Mucosa of descending colon (tissue), 3 donors: ENCODE results near the gene ZNF366. TPM values are rescaled to one million over a fixed set of nuclear protein-coding genes. Genes with fewer than 3 reads are reported as not detected.

Source experiments
- ATAC-seq: fragments of 200-7000 bp; cut with Tn5 transposase; one replicate; pipeline ENCODE4 v1.9.1; 2020; ENCODE audit warnings: mild to moderate bottlenecking, moderate library complexity
- DNase-seq, 3 donors: peaks; one replicate each; pipeline ENCODE4 v3.0.0-alpha.2; 2020
- H3K36me3 ChIP-seq: fragments of 200-600 bp; one replicate; pipeline ENCODE4 v1.8.0; 2021; ENCODE audit warnings: low read depth, mild to moderate bottlenecking
- H3K4me1 ChIP-seq: fragments of 200-600 bp; one replicate; pipeline ENCODE4 v1.8.0; 2021; ENCODE audit warnings: low read depth, mild to moderate bottlenecking
- H3K4me3 ChIP-seq: fragments of 200-600 bp; one replicate; pipeline ENCODE4 v1.8.0; 2021; ENCODE audit warnings: mild to moderate bottlenecking
- H3K9me3 ChIP-seq: fragments of 200-600 bp; one replicate; pipeline ENCODE4 v1.8.0; 2021; ENCODE audit warnings: mild to moderate bottlenecking
- CTCF ChIP-seq: fragments of 200-600 bp; IDR thresholded peaks from one replicate; pipeline ENCODE4 v1.8.0; 2022; ENCODE audit warnings: antibody characterized with exemption, mild to moderate bottlenecking
- intact Hi-C, 2 donors: fragments of 100-400 bp; cut with DNase I in 1 of 2; cut with micrococcal nuclease in 1 of 2; formaldehyde crosslinking; loops; one replicate each; pipeline versions ENCODE4 v1.11.0 to v1.11.1; 2022; cut with DNase I, micrococcal nuclease
- total RNA-seq, 3 donors: library from RNA; stranded (reverse); fragmentation: NEBNext Ultra II Directional in 2 of 3; extraction: Animal tissue kit (Norgen Biotek cat#: 25700) in 2 of 3; gene quantifications; one replicate each; pipeline versions ENCODE4 v1.2.1 to v1.2.4, GENCODE V29; 2021 to 2023
- donor health status: DM: no; HTN: no; CAD: no; lungs with moderate emphysema.
- donor health status: DM: no; HTN: no; CAD: no.
- donor health status: DM: no; HTN: yes; CAD: no.

The ZNF366 gene
- total RNA-seq, 3 donors from 2014 or later, result 0.96 to 1.6 (median 1.6) TPM

- Histone ChIP-seq H3K9me3 (no peaks in the 10 kb centered on the region), H3K4me3 (no peak overlapping the region), H3K36me3 (no peaks in the 10 kb centered on the region), H3K4me1 (no peaks in the 10 kb centered on the region)
- TF ChIP-seq CTCF, result no peak
- ATAC-seq (peak; percentile 31), DNase-seq (no peak)
- intact Hi-C loops, result no loop called here
These were observed 34.4 kb downstream of the ZNF366 start for GRCh38 chr5:72472666-72473422.

DNA sequence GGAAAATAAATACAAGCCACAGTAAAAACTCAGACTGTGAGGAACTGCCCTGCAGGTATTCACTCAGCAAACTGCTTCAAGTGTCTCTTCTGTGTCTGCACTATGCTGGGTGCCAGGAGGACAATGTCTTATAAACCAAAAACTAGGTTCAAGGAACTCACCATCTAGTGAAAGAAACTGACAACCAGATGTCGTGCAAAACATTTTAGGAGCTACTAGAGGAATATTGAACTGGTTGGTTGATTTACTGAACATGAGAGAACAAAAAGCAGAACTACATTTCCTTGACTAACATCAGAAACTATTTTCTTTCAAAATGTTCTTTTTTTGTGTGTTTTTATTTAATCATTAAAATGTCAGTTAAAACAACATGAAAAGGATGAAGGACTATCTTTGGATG is 35.2 kb downstream of the ZNF366 start:
- no peaks in the 10 kb centered on the region for H3K36me3 ChIP-seq
- H3K4me3 ChIP-seq, result no peak overlapping the region
- DNase-seq (no peak), ATAC-seq (no peak)
- no peaks in the 10 kb centered on the region for H3K9me3 ChIP-seq
- H3K4me1 ChIP-seq, result no peaks in the 10 kb centered on the region
- TF ChIP-seq CTCF, result no peak
- intact Hi-C loops, result no loop called here

DNA sequence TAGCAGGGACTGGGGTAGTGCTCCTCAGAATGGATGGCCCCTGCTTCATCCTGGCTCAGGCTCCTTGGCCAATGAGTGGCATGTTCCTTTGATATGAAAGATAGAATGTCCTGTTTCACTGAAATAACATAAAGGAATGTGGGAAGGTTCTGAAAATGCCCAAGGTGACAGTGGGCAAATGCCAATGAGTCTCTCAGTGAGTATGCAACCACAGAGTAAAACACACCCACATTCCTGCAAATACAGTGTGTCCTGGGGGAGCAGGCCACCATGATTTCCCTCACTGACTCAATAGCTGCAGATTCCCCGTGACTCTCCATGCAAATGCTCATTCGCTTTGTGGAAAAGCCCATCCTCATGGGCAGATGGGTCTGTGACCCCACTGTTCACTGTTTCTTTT is 36.4 kb downstream of the ZNF366 start:
- no peak overlapping the region for H3K4me3 ChIP-seq
- no peak for TF ChIP-seq CTCF
- no peaks in the 10 kb centered on the region for H3K36me3 ChIP-seq
- DNase-seq (no peak), ATAC-seq (no peak)
- H3K4me1 ChIP-seq, result no peaks in the 10 kb centered on the region
- H3K9me3 ChIP-seq, result no peaks in the 10 kb centered on the region
- intact Hi-C loops, result no loop called here

DNA sequence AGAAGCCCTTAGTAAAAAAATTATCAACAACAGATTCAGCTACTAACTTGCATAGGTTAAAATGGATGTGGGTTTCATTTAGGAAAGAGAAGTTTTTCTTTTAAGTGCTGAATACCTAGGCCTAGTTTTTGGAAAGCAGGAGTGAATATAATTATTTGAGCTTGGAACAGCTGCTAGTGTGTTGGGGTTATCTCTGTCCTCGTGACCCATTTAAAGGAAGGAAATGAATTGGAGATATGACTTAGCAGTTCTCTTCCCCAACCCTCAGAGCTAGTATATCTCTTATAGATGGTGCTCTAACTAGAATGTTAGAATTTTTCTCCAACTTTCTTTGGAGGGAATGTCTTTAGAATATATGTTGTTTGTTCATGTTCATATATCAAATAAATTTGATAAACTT is 38.6 kb downstream of the ZNF366 start:
- ATAC-seq (no peak), DNase-seq (no peak)
- intact Hi-C loops, result no loop called here
- TF ChIP-seq CTCF, result no peak
- H3K9me3 ChIP-seq, result no peaks in the 10 kb centered on the region
- no peaks in the 10 kb centered on the region for H3K4me1 ChIP-seq
- no peak overlapping the region for H3K4me3 ChIP-seq
- H3K36me3 ChIP-seq, result no peaks in the 10 kb centered on the region

DNA sequence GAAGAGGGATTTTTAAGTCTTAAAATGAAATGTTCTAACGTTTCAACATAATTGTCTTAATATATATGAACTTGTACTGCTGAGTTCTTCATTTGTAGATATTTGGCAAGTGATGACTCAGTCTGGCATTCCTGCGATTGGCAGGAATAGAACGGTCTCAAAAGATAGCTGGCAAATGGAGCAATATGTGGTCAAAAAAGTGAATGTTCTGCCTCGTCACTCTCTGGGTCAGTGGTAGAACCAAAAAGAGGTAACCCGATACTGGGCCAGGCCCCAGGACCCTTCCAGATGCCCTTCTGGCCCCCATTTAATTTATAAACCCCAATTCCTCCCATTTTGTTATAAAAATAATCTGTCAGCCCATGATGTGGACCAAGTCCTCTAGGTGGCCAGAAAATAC is 39.2 kb downstream of the ZNF366 start:
- no peak for ATAC-seq
- no peaks in the 10 kb centered on the region for H3K9me3 ChIP-seq
- H3K4me3 ChIP-seq, result no peak overlapping the region
- intact Hi-C loops, result no loop called here
- TF ChIP-seq CTCF, result no peak
- H3K36me3 ChIP-seq, result no peaks in the 10 kb centered on the region
- no peaks in the 10 kb centered on the region for H3K4me1 ChIP-seq
- no peak for DNase-seq

- Histone ChIP-seq H3K9me3 (no peaks in the 10 kb centered on the region), H3K4me1 (no peaks in the 10 kb centered on the region), H3K4me3 (no peak overlapping the region), H3K36me3 (no peaks in the 10 kb centered on the region)
- DNase-seq (no peak), ATAC-seq (no peak)
- intact Hi-C loops, result no loop called here
- TF ChIP-seq CTCF, result no peak
These were observed 39.7 kb downstream of the ZNF366 start for GRCh38 chr5:72467461-72467860.
